Measurements from ENCODE around the gene HSPA9.
"Not testable (repeated sequence)": the region's sequence is repeated elsewhere in the genome, so short reads cannot be mapped to it uniquely, and the experiment has no call there.

Gene HSPA9

GRCh38 chr5:138538943-138539627 is 36.1 kb downstream of the HSPA9 start:
- FAIRE-seq: no peak

GRCh38 chr5:138536665-138537315 is 38.4 kb downstream of the HSPA9 start:
- no peak for FAIRE-seq
- DNase-seq (ENCODE audit: extremely low spot score, insufficient read length, low read depth): no peak

More at GRCh38 chr5:138538943-138539627, 36.1 kb downstream of the HSPA9 start:
- DNase-seq (ENCODE audit: extremely low spot score, insufficient read length, low read depth): no peak

- DNase-seq (ENCODE audit: extremely low spot score, insufficient read length, low read depth) (no peak), FAIRE-seq (no peak)
Observed at GRCh38 chr5:138536215-138536614, 39.0 kb downstream of the HSPA9 start.

- DNase-seq (ENCODE audit: extremely low spot score, insufficient read length, low read depth) (no peak), FAIRE-seq (no peak)
Observed at GRCh38 chr5:138533973-138534941, 40.9 kb downstream of the HSPA9 start.

- no peak for FAIRE-seq
Observed at GRCh38 chr5:138529812-138530211, 45.4 kb downstream of the HSPA9 start.

GRCh38 chr5:138528744-138529469 is 46.3 kb downstream of the HSPA9 start:
- DNase-seq (ENCODE audit: extremely low spot score, insufficient read length, low read depth): no peak
- FAIRE-seq: no peak

More at GRCh38 chr5:138529812-138530211, 45.4 kb downstream of the HSPA9 start:
- no peak for DNase-seq (ENCODE audit: extremely low spot score, insufficient read length, low read depth)

- no peak for FAIRE-seq
- DNase-seq (ENCODE audit: extremely low spot score, insufficient read length, low read depth): no peak
Observed at GRCh38 chr5:138528208-138528607, 47.0 kb downstream of the HSPA9 start.

- FAIRE-seq (no peak), DNase-seq (ENCODE audit: extremely low spot score, insufficient read length, low read depth) (no peak)
Observed at GRCh38 chr5:138527170-138527569, 48.0 kb downstream of the HSPA9 start.

GRCh38 chr5:138523406-138523805 is 51.8 kb downstream of the HSPA9 start:
- no peak for FAIRE-seq
- no peak for DNase-seq (ENCODE audit: extremely low spot score, insufficient read length, low read depth)

- DNase-seq (ENCODE audit: extremely low spot score, insufficient read length, low read depth): no peak
Observed at GRCh38 chr5:138520971-138521370, 54.2 kb downstream of the HSPA9 start.

GRCh38 chr5:138517437-138517836 is 57.8 kb downstream of the HSPA9 start:
- no peak for DNase-seq (ENCODE audit: extremely low spot score, insufficient read length, low read depth)
- FAIRE-seq: no peak

More at GRCh38 chr5:138520971-138521370, 54.2 kb downstream of the HSPA9 start:
- no peak for FAIRE-seq

GRCh38 chr5:138515556-138516245 is 59.5 kb downstream of the HSPA9 start:
- no peak for FAIRE-seq
- no peak for DNase-seq (ENCODE audit: extremely low spot score, insufficient read length, low read depth)

- FAIRE-seq (no peak), DNase-seq (ENCODE audit: extremely low spot score, insufficient read length, low read depth) (no peak)
Observed at GRCh38 chr5:138514021-138514420, 61.2 kb downstream of the HSPA9 start.

GRCh38 chr5:138508958-138509357 is 66.2 kb downstream of the HSPA9 start:
- no peak for DNase-seq (ENCODE audit: extremely low spot score, insufficient read length, low read depth)
- FAIRE-seq: no peak

GRCh38 chr5:138507485-138507884 is 67.7 kb downstream of the HSPA9 start:
- DNase-seq (ENCODE audit: extremely low spot score, insufficient read length, low read depth): not testable (repeated sequence)

GRCh38 chr5:138506370-138507306 is 68.6 kb downstream of the HSPA9 start:
- no peak for FAIRE-seq
- DNase-seq (ENCODE audit: extremely low spot score, insufficient read length, low read depth): no peak

More at GRCh38 chr5:138507485-138507884, 67.7 kb downstream of the HSPA9 start:
- not testable (repeated sequence) for FAIRE-seq

- FAIRE-seq: no peak
- no peak for DNase-seq (ENCODE audit: extremely low spot score, insufficient read length, low read depth)
Observed at GRCh38 chr5:138504799-138505198, 70.4 kb downstream of the HSPA9 start.
